Activated CD8-positive, alpha-beta T cell treated with anti-CD3 and anti-CD28 coated beads for 36 hours (primary cell): ENCODE data around the gene SLC28A2. TPM values are rescaled to one million over a fixed set of nuclear protein-coding genes. Genes with fewer than 3 reads are reported as not detected.
"Not testable (repeated sequence)": the region's sequence is repeated elsewhere in the genome, so short reads cannot be mapped to it uniquely, and the experiment has no call there.

Experiments used
- ATAC-seq: fragments of 200-7000 bp; cut with Tn5 transposase; one replicate; pipeline ENCODE4 v1.10.0; 2021; ENCODE audit warnings: mild to moderate bottlenecking, moderate library complexity
- CTCF ChIA-PET: fragments of 350-600 bp; sonication (Branson Sonifier 250); formaldehyde crosslinking; loops from one replicate; lab custom pipeline; 2021; ENCODE audit warnings: antibody characterized with exemption; lab: Charles Lee
- POLR2A ChIA-PET: fragments of 350-600 bp; sonication (Branson Sonifier 250); formaldehyde crosslinking; loops from one replicate; lab custom pipeline; 2021; ENCODE audit warnings: antibody characterized with exemption; lab: Charles Lee
- DNase-seq: peaks from one replicate; pipeline ENCODE4 v3.0.0-alpha.2; 2020
- H3K27ac Mint-ChIP-seq: one replicate; pipeline ENCODE4 v1.8.0; 2021; ENCODE audit warnings: mild to moderate bottlenecking, mixed read lengths
- H3K27me3 Mint-ChIP-seq: one replicate; pipeline ENCODE4 v1.8.0; 2021; ENCODE audit warnings: mixed read lengths
- H3K36me3 Mint-ChIP-seq: one replicate; pipeline ENCODE4 v1.8.0; 2021; ENCODE audit warnings: low read depth, mixed read lengths
- H3K4me1 Mint-ChIP-seq: one replicate; pipeline ENCODE4 v1.8.0; 2021; ENCODE audit warnings: low read depth, mixed read lengths
- H3K4me3 Mint-ChIP-seq: one replicate; pipeline ENCODE4 v1.8.0; 2021; ENCODE audit warnings: mild to moderate bottlenecking, moderate library complexity, mixed read lengths
- H3K9me3 Mint-ChIP-seq: one replicate; pipeline ENCODE4 v1.8.0; 2021; ENCODE audit warnings: mixed read lengths
- CTCF ChIP-seq: fragments of 200-600 bp; IDR thresholded peaks from one replicate; pipeline ENCODE4 v1.8.0; 2022; ENCODE audit warnings: antibody characterized with exemption, mild to moderate bottlenecking
- intact Hi-C: fragments of 100-400 bp; cut with micrococcal nuclease; formaldehyde crosslinking; loops from one replicate; pipeline ENCODE4 v1.10.0; 2022
- total RNA-seq, 2 experiments: library from RNA; stranded (reverse); gene quantifications; one replicate each; pipeline ENCODE4 v1.2.3, GENCODE V29; 2021

SLC28A2 gene
- total RNA-seq, 2 experiments from 2014 or later = not detected

- no peak for ATAC-seq
- POLR2A ChIA-PET = no interaction called here
- DNase-seq = no peak
- intact Hi-C loops = no loop called here
- no peaks in the 10 kb centered on the region for H3K9me3 Mint-ChIP-seq
- no peak overlapping the region for H3K27ac Mint-ChIP-seq
- no peak overlapping the region for H3K4me3 Mint-ChIP-seq
- no peaks in the 10 kb centered on the region for H3K36me3 Mint-ChIP-seq
- CTCF ChIA-PET = interaction anchor here (1.8 kb wide), 1 partner anchor 82 kb away, joined by 4 read pairs; no protein-coding TSS in a partner anchor
- H3K27me3 Mint-ChIP-seq = peaks cover 2% of the 10 kb centered on the region
- TF ChIP-seq CTCF = no peak
- H3K4me1 Mint-ChIP-seq = no peaks in the 10 kb centered on the region
These were observed 35.4 kb downstream of the SLC28A2 start for GRCh38 chr15:45287390-45287956.

GRCh38 chr15:45288947-45289346, 36.9 kb downstream of the SLC28A2 start:
- H3K36me3 Mint-ChIP-seq = no peaks in the 10 kb centered on the region
- ChIA-PET CTCF (interaction anchor here (0.7 to 1.8 kb wide), 3 partner anchors 84 to 177 kb away, joined by 3 to 4 read pairs (median 3); no protein-coding TSS in a partner anchor), POLR2A (no interaction called here)
- no peak overlapping the region for H3K4me3 Mint-ChIP-seq
- peaks cover 2% of the 10 kb centered on the region for H3K27me3 Mint-ChIP-seq
- no peak overlapping the region for H3K27ac Mint-ChIP-seq
- no peak for DNase-seq
- intact Hi-C loops = no loop called here
- no peak for ATAC-seq
- TF ChIP-seq CTCF = no peak
- H3K9me3 Mint-ChIP-seq = no peaks in the 10 kb centered on the region
- H3K4me1 Mint-ChIP-seq = no peaks in the 10 kb centered on the region

- intact Hi-C loops = no loop called here
- no peaks in the 10 kb centered on the region for H3K4me1 Mint-ChIP-seq
- peaks cover 1% of the 10 kb centered on the region for H3K9me3 Mint-ChIP-seq
- ATAC-seq (no peak), DNase-seq (no peak)
- POLR2A ChIA-PET = no interaction called here
- H3K27ac Mint-ChIP-seq = no peak overlapping the region
- peaks cover 5% of the 10 kb centered on the region for H3K27me3 Mint-ChIP-seq
- no peak overlapping the region for H3K4me3 Mint-ChIP-seq
- H3K36me3 Mint-ChIP-seq = no peaks in the 10 kb centered on the region
- TF ChIP-seq CTCF = no peak
- CTCF ChIA-PET = interaction anchor here (1.1 kb wide), 1 partner anchor 84 kb away, joined by 3 read pairs; no protein-coding TSS in a partner anchor
These were observed 40.0 kb downstream of the SLC28A2 start for GRCh38 chr15:45291822-45292582.

GRCh38 chr15:45293326-45293725, 41.3 kb downstream of the SLC28A2 start:
- H3K4me3 Mint-ChIP-seq, DNase-seq, H3K9me3 Mint-ChIP-seq, H3K36me3 Mint-ChIP-seq, CTCF ChIA-PET, intact Hi-C loops, ATAC-seq, POLR2A ChIA-PET, H3K4me1 Mint-ChIP-seq, H3K27ac Mint-ChIP-seq, H3K27me3 Mint-ChIP-seq: not testable (repeated sequence)

- H3K36me3 Mint-ChIP-seq, ATAC-seq, POLR2A ChIA-PET, intact Hi-C loops, H3K27me3 Mint-ChIP-seq, DNase-seq, H3K4me1 Mint-ChIP-seq, H3K4me3 Mint-ChIP-seq, CTCF ChIA-PET, H3K27ac Mint-ChIP-seq: not testable (repeated sequence)
- H3K9me3 Mint-ChIP-seq = peaks cover 11% of the 10 kb centered on the region
These were observed 46.9 kb downstream of the SLC28A2 start for GRCh38 chr15:45298964-45299378.

- CTCF ChIA-PET = interaction anchor here (0.6 kb wide), 1 partner anchor 94 kb away, joined by 3 read pairs; no protein-coding TSS in a partner anchor
- intact Hi-C loops = loop anchor here (5.0 kb wide), 1 partner anchor 93 kb away; no protein-coding TSS in a partner anchor
- Mint-ChIP-seq H3K4me1 (peaks cover 3% of the 10 kb centered on the region), H3K4me3 (no peak overlapping the region), H3K9me3 (no peaks in the 10 kb centered on the region), H3K27ac (no peak overlapping the region), H3K36me3 (no peaks in the 10 kb centered on the region), H3K27me3 (peaks cover 17% of the 10 kb centered on the region)
- DNase-seq (no peak), ATAC-seq (no peak)
- TF ChIP-seq CTCF = no peak
- POLR2A ChIA-PET = no interaction called here
These were observed 52.7 kb downstream of the SLC28A2 start for GRCh38 chr15:45304711-45305110.
